Panc1 (cell line): ENCODE data around the gene SCAMP4. TPM values are rescaled to one million over a fixed set of nuclear protein-coding genes. Genes with fewer than 3 reads are reported as not detected.

Source experiments
- ATAC-seq: fragments of 200-7000 bp; cut with Tn5 transposase; 2 replicates; pipeline ENCODE4 v1.9.1; 2020; ENCODE audit warnings: mild to moderate bottlenecking, moderate library complexity
- BruUV-seq: library from RNA; stranded (reverse); fragments of 400-500 nt; replicated peaks from 2 replicates; lab custom pipeline; 2021; lab: Mats Ljungman, UMichigan
- CTCF ChIA-PET: fragments of 300-600 bp; sonication (Branson Sonifier 250); formaldehyde crosslinking; loops from one replicate; lab custom pipeline; 2022; ENCODE audit warnings: antibody characterized with exemption; lab: Charles Lee
- POLR2A ChIA-PET: fragments of 300-600 bp; sonication (Branson Sonifier 250); formaldehyde crosslinking; loops from one replicate; lab custom pipeline; 2022; ENCODE audit warnings: antibody characterized with exemption; lab: Charles Lee
- DNase-seq: peaks from one replicate; pipeline ENCODE4 v3.0.0-alpha.2; 2010; ENCODE audit warnings: low read depth, low spot score
- H3K27ac ChIP-seq: 2 replicates; pipeline ENCODE4 v1.5.1; 2011; ENCODE audit warnings: mild to moderate bottlenecking, low read length, inconsistent platforms
- H3K27me3 ChIP-seq: fragments of 200-500 bp; sonication (Bioruptor generic); 2 replicates; pipeline ENCODE4 v1.6.0; 2014; ENCODE audit warnings: low read length, inconsistent platforms; ENCODE audit not compliant: control insufficient read depth, insufficient read depth
- H3K36me3 ChIP-seq: fragments of 200-500 bp; sonication (Bioruptor generic); 2 replicates; pipeline ENCODE4 v1.5.1; 2014; ENCODE audit warnings: inconsistent platforms, mild to moderate bottlenecking, low read length, moderate library complexity; ENCODE audit not compliant: control insufficient read depth, insufficient read depth
- H3K4me1 ChIP-seq: 2 replicates; pipeline ENCODE4 v1.5.1; 2011; ENCODE audit warnings: inconsistent platforms, mild to moderate bottlenecking, low read length, moderate library complexity; ENCODE audit not compliant: control insufficient read depth, insufficient read depth
- H3K4me3 ChIP-seq, 2 experiments: 2 replicates each; pipeline ENCODE4 v1.5.1; 2011 to 2012; ENCODE audit warnings: low read depth in 2 of 2, low read length in 2 of 2, mild to moderate bottlenecking in 2 of 2, inconsistent platforms in 1 of 2, moderate library complexity in 1 of 2
- H3K9me3 ChIP-seq: fragments of 200-500 bp; sonication (Bioruptor generic); 2 replicates; pipeline ENCODE4 v1.5.1; 2014; ENCODE audit warnings: low read depth, mild to moderate bottlenecking, inconsistent platforms, low read length, moderate library complexity; ENCODE audit not compliant: control insufficient read depth, insufficient read depth
- POLR2AphosphoS5 ChIP-seq: IDR thresholded peaks from 2 replicates; pipeline ENCODE4 v1.6.1; 2012; ENCODE audit warnings: mild to moderate bottlenecking, low read depth, low read length, moderate library complexity
- SIN3A ChIP-seq: IDR thresholded peaks from 2 replicates; pipeline ENCODE4 v1.6.1; 2012; ENCODE audit warnings: low read depth, mild to moderate bottlenecking, low read length, moderate library complexity, borderline replicate concordance; ENCODE audit not compliant: insufficient read depth
- TCF7L2 ChIP-seq: IDR thresholded peaks from 2 replicates; pipeline ENCODE4 v1.6.1; 2011; ENCODE audit warnings: mild to moderate bottlenecking, low read depth, low read length, inconsistent platforms
- in situ Hi-C: cut with HindIII; loops from 2 replicates; pipeline ENCODE4 v1.10.0; 2016; ENCODE audit warnings: low sequenced_read_pairs, low pct_unique_long_range_greater_than_20kb
- intact Hi-C: fragments of 100-400 bp; cut with micrococcal nuclease; formaldehyde crosslinking; loops from one replicate; pipeline ENCODE4 v1.10.0; 2022; ENCODE audit not compliant: unreplicated experiment
- total RNA-seq: library from RNA; stranded (reverse); gene quantifications from one replicate; pipeline ENCODE4 v1.2.1, GENCODE V29; 2021; ENCODE audit not compliant: unreplicated experiment
- TF ChIP-seq, protein P1 (sequence below): fragments of 450-650 bp; IDR thresholded peaks from 2 replicates; pipeline ENCODE4 v1.5.1; 2017; ENCODE audit warnings: mild to moderate bottlenecking
- TF ChIP-seq, protein P2 (sequence below), 2 experiments: IDR thresholded peaks; 2 replicates each; pipeline ENCODE4 v1.6.1; 2011 to 2012; ENCODE audit warnings: low read depth in 2 of 2, control low read depth in 1 of 2, low read length in 1 of 2, mild to moderate bottlenecking in 1 of 2, moderate library complexity in 1 of 2; ENCODE audit not compliant: insufficient read depth in 1 of 2

The SCAMP4 gene
- total RNA-seq, 1 experiment from 2014 or later: 98.4 TPM

DNA sequence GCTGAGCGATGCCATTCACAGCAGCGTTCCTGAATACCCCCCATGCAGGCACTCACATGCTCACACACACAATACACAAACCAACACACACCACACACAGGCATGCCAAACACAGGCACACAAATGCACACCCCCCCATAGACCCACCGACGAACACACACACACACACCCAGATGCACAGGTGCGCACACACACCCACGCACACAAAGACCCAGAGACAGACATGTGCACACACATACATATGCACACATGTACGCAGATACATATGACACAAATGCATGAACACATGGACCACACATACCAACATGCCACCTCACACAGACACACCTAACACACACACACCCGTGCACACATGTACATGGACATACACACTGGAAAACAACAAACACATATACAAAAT, 28.7 kb downstream of the SCAMP4 start:
- no peak overlapping the region for H3K27ac ChIP-seq
- DNase-seq (no peak), ATAC-seq (no peak)
- intact Hi-C loops: no loop called here
- no peaks in the 10 kb centered on the region; the same call in 1 of the 2 replicates for H3K9me3 ChIP-seq
- ChIA-PET POLR2A (no interaction called here), CTCF (no interaction called here)
- TF ChIP-seq, protein P1, sequence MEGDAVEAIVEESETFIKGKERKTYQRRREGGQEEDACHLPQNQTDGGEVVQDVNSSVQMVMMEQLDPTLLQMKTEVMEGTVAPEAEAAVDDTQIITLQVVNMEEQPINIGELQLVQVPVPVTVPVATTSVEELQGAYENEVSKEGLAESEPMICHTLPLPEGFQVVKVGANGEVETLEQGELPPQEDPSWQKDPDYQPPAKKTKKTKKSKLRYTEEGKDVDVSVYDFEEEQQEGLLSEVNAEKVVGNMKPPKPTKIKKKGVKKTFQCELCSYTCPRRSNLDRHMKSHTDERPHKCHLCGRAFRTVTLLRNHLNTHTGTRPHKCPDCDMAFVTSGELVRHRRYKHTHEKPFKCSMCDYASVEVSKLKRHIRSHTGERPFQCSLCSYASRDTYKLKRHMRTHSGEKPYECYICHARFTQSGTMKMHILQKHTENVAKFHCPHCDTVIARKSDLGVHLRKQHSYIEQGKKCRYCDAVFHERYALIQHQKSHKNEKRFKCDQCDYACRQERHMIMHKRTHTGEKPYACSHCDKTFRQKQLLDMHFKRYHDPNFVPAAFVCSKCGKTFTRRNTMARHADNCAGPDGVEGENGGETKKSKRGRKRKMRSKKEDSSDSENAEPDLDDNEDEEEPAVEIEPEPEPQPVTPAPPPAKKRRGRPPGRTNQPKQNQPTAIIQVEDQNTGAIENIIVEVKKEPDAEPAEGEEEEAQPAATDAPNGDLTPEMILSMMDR: no peak
- TF ChIP-seq TCF7L2 (no peak), POLR2AphosphoS5 (no peak), SIN3A (no peak)
- TF ChIP-seq, protein P2, sequence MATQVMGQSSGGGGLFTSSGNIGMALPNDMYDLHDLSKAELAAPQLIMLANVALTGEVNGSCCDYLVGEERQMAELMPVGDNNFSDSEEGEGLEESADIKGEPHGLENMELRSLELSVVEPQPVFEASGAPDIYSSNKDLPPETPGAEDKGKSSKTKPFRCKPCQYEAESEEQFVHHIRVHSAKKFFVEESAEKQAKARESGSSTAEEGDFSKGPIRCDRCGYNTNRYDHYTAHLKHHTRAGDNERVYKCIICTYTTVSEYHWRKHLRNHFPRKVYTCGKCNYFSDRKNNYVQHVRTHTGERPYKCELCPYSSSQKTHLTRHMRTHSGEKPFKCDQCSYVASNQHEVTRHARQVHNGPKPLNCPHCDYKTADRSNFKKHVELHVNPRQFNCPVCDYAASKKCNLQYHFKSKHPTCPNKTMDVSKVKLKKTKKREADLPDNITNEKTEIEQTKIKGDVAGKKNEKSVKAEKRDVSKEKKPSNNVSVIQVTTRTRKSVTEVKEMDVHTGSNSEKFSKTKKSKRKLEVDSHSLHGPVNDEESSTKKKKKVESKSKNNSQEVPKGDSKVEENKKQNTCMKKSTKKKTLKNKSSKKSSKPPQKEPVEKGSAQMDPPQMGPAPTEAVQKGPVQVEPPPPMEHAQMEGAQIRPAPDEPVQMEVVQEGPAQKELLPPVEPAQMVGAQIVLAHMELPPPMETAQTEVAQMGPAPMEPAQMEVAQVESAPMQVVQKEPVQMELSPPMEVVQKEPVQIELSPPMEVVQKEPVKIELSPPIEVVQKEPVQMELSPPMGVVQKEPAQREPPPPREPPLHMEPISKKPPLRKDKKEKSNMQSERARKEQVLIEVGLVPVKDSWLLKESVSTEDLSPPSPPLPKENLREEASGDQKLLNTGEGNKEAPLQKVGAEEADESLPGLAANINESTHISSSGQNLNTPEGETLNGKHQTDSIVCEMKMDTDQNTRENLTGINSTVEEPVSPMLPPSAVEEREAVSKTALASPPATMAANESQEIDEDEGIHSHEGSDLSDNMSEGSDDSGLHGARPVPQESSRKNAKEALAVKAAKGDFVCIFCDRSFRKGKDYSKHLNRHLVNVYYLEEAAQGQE (IDR thresholded peaks at IDR 0.05; ENCODE audit: insufficient read depth in 1 of 2, low read depth in 2 of 2, low read length in 1 of 2): no peak
- no TSS peak for BruUV-seq
- in situ Hi-C loops: no loop called here
- H3K4me1 ChIP-seq: no peaks in the 10 kb centered on the region; the same call in 1 of the 2 replicates
- H3K27me3 ChIP-seq: no peaks in the 10 kb centered on the region
- no peaks in the 10 kb centered on the region for H3K36me3 ChIP-seq
- H3K4me3 ChIP-seq: no peak overlapping the region

DNA sequence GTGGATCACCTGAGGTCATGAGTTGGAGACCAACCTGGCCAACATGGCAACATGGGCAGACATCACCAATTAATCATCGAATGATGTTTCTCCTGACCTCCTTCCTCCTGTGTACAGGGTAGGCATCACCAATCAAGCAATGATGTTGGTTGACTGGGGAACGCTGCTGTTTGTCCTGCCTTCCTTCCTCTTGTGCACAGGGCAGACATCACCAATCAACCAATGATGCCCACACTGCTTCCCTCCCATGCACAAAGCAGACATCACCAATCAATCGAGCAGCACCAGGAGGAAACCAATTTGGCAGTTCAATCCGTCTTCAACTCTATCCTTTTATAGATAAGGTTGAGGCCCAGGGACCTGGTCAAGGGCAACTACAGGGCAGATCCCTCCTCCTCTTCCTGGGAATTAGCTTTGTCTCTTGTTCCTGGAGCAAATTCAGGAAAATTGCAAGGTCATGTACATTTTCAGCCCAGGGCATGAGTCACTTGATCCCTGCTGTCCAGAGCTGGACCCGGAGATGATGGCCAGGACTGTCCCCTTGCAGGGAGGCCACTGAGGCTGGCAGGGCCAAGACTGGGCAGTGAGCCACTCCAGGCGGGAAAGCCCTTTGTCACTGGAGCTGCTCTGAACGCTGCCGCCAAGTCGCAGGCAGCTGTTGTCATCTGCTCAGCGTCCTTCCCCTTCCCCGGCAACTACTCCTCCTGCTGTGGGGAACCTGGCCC, 30.4 kb downstream of the SCAMP4 start:
- no peak for DNase-seq
- Histone ChIP-seq H3K4me3 (no peak overlapping the region), H3K36me3 (no peaks in the 10 kb centered on the region), H3K27me3 (no peaks in the 10 kb centered on the region), H3K4me1 (peaks cover 5% of the 10 kb centered on the region; the same call in 1 of the 2 replicates), H3K27ac (no peak overlapping the region), H3K9me3 (no peaks in the 10 kb centered on the region; the same call in 1 of the 2 replicates)
- ChIA-PET POLR2A (interaction anchor here (0.5 kb wide), 1 partner anchor 380 kb away, joined by 3 read pairs; no protein-coding TSS in a partner anchor), CTCF (interaction anchor here (1.2 kb wide), 1 partner anchor 10 kb away, joined by 3 read pairs; no protein-coding TSS in a partner anchor)
- intact Hi-C loops (no loop called here), in situ Hi-C loops (no loop called here)
- no peak for TF ChIP-seq POLR2AphosphoS5
- TF ChIP-seq, protein P2 (IDR thresholded peaks at IDR 0.05; ENCODE audit: insufficient read depth in 1 of 2, low read depth in 2 of 2, low read length in 1 of 2): no peak
- TF ChIP-seq TCF7L2: no peak
- TF ChIP-seq, protein P1: no peak
- TF ChIP-seq SIN3A: no peak
- no peak for ATAC-seq
- BruUV-seq: no TSS peak
